HUDEP-2 (cell line): Measurements from ENCODE around the gene CDC26.
A peak's percentile ranks its signal among the peaks of the same experiment; 100 is the strongest.

Source experiments
- DNase-seq, 76 experiments: peaks; one replicate each; lab custom pipeline; 2025; ENCODE audit not compliant: unreplicated experiment in 76 of 76; lab: John Stamatoyannopoulos, UW

Gene CDC26

GRCh38 chr9:113275157-113276131 is at the start of gene CDC26, which contains the start of gene PRPF4:
CDC26 (minus strand) TSS chr9:113275572; CDS start chr9:113272507, 3,065 bp downstream.
PRPF4 (plus strand) TSS chr9:113275658; CDS start chr9:113275744, 86 bp downstream.
- DNase-seq, result peak; percentile 54 to 95 (median 90)

GRCh38 chr9:113322671-113323070 is 47.3 kb upstream of the CDC26 start:
- no peak for DNase-seq

- no peak for DNase-seq
Observed at GRCh38 chr9:113320051-113320450, 44.7 kb upstream of the CDC26 start.

GRCh38 chr9:113319054-113319453 is 43.7 kb upstream of the CDC26 start:
- DNase-seq, result no peak

- no peak for DNase-seq
Observed at GRCh38 chr9:113317777-113318176, 42.4 kb upstream of the CDC26 start.

- DNase-seq, result no peak
Observed at GRCh38 chr9:113316030-113316429, 40.7 kb upstream of the CDC26 start.

GRCh38 chr9:113315231-113315630 is 39.9 kb upstream of the CDC26 start:
- DNase-seq, result no peak

- DNase-seq, result no peak
Observed at GRCh38 chr9:113313261-113313660, 37.9 kb upstream of the CDC26 start.

- no peak for DNase-seq
Observed at GRCh38 chr9:113311961-113312360, 36.6 kb upstream of the CDC26 start.

- no peak for DNase-seq
Observed at GRCh38 chr9:113310538-113310937, 35.2 kb upstream of the CDC26 start.

GRCh38 chr9:113309204-113309813 is 33.9 kb upstream of the CDC26 start:
- peak in 35 of 76 experiments; percentile 4 to 60 (median 19) for DNase-seq

GRCh38 chr9:113307396-113307975 is 32.1 kb upstream of the CDC26 start:
- DNase-seq, result no peak

- DNase-seq, result no peak
Observed at GRCh38 chr9:113306566-113306965, 31.2 kb upstream of the CDC26 start.

GRCh38 chr9:113302792-113303418 is 27.5 kb upstream of the CDC26 start, which contains the start of gene RNF183:
RNF183 (minus strand) TSS chr9:113303376; CDS start chr9:113298184, 5,192 bp downstream.
- DNase-seq, result no peak

- no peak for DNase-seq
Observed at GRCh38 chr9:113301548-113301947, 26.2 kb upstream of the CDC26 start.

GRCh38 chr9:113299800-113300292 is 24.5 kb upstream of the CDC26 start:
- peak in 2 of 76 experiments; percentile 9 to 20 for DNase-seq

GRCh38 chr9:113298924-113299770 is 23.8 kb upstream of the CDC26 start:
- no peak for DNase-seq

- no peak for DNase-seq
Observed at GRCh38 chr9:113298311-113298710, 22.9 kb upstream of the CDC26 start.

GRCh38 chr9:113296796-113297558 is 21.6 kb upstream of the CDC26 start:
- no peak for DNase-seq
